B cell (primary cell): ENCODE measurements around the gene FZD1. TPM values are rescaled to one million over a fixed set of nuclear protein-coding genes. Genes with fewer than 3 reads are reported as not detected.

Experiments used
- ATAC-seq: fragments of 200-7000 bp; cut with Tn5 transposase; one replicate; pipeline ENCODE4 v1.10.0; 2021; ENCODE audit warnings: low read depth, mild to moderate bottlenecking, moderate number of reproducible peaks, moderate library complexity
- CTCF ChIA-PET: fragments of 350-600 bp; sonication (Branson Sonifier 250); formaldehyde crosslinking; loops from one replicate; lab custom pipeline; 2021; ENCODE audit warnings: antibody characterized with exemption, inconsistent platforms; lab: Charles Lee
- POLR2A ChIA-PET: fragments of 350-600 bp; sonication (Branson Sonifier 250); formaldehyde crosslinking; loops from one replicate; lab custom pipeline; 2021; ENCODE audit warnings: antibody characterized with exemption; lab: Charles Lee
- DNase-seq: peaks from one replicate; pipeline ENCODE4 v3.0.0; 2013
- H2AFZ ChIP-seq: 2 replicates; pipeline ENCODE4 v1.6.1; 2012; ENCODE audit warnings: mild to moderate bottlenecking, low read depth, low read length; ENCODE audit not compliant: insufficient read depth, poor library complexity, severe bottlenecking
- H3K27ac ChIP-seq, 2 donors: 1 replicate in 1 of 2; 2 replicates in 1 of 2; pipeline ENCODE4 v1.5.1; 2012 to 2013; ENCODE audit warnings: low read length in 2 of 2, mild to moderate bottlenecking in 2 of 2, moderate library complexity in 1 of 2
- H3K27me3 ChIP-seq, 4 experiments: fragments of 200-600 bp in 1 of 4; sonication (generic) in 1 of 4; replicated peaks in 1 of 4; 1 replicate in 2 of 4; 2 replicates in 2 of 4; pipeline versions ENCODE4 v1.6.1 to v1.7.0; 2013 to 2016; ENCODE audit warnings: low read length in 3 of 4, mild to moderate bottlenecking in 2 of 4, mixed read lengths in 1 of 4, moderate library complexity in 1 of 4; ENCODE audit not compliant: insufficient read depth in 4 of 4, control insufficient read depth in 3 of 4; ENCODE audit errors: control extremely low read depth in 1 of 4
- H3K36me3 ChIP-seq, 2 experiments: replicated peaks in 1 of 2; 1 replicate in 1 of 2; 2 replicates in 1 of 2; pipeline versions ENCODE4 v1.6.1 to v1.7.1; 2013; ENCODE audit warnings: low read length in 1 of 2; ENCODE audit not compliant: insufficient read depth in 2 of 2, control insufficient read depth in 1 of 2; ENCODE audit errors: control extremely low read depth in 1 of 2, extremely low read depth in 1 of 2
- H3K4me1 ChIP-seq, 2 donors: fragments of 200-600 bp in 1 of 2; sonication (generic) in 1 of 2; 1 replicate in 1 of 2; 2 replicates in 1 of 2; pipeline versions ENCODE4 v1.5.1 to v1.6.1; 2013 to 2017; ENCODE audit warnings: low read length in 2 of 2; ENCODE audit not compliant: control insufficient read depth in 2 of 2, insufficient read depth in 2 of 2
- H3K4me2 ChIP-seq: replicated peaks from 2 replicates; pipeline ENCODE3; 2012; ENCODE audit warnings: mild to moderate bottlenecking, low read depth, low read length; ENCODE audit not compliant: poor library complexity, severe bottlenecking
- H3K4me3 ChIP-seq, 5 experiments: fragments of 200-600 bp in 1 of 5; sonication (generic) in 1 of 5; 1 replicate in 3 of 5; 2 replicates in 2 of 5; pipeline versions ENCODE4 v1.5.1 to v1.7.0; 2011 to 2016; ENCODE audit warnings: low read length in 4 of 5, mild to moderate bottlenecking in 4 of 5, low read depth in 2 of 5, control low read depth in 1 of 5, moderate library complexity in 1 of 5; ENCODE audit not compliant: insufficient read depth in 1 of 5; ENCODE audit errors: control extremely low read depth in 1 of 5, extremely low read depth in 1 of 5
- H3K79me2 ChIP-seq: fragments of 200-600 bp; sonication (generic); one replicate; pipeline ENCODE4 v1.6.0; 2016; ENCODE audit warnings: low read length; ENCODE audit not compliant: control insufficient read depth, insufficient read depth
- H3K9ac ChIP-seq: fragments of 200-600 bp; sonication (generic); 2 replicates; pipeline ENCODE4 v1.6.1; 2017; ENCODE audit warnings: mild to moderate bottlenecking, low read length, moderate library complexity
- H3K9me3 ChIP-seq, 3 donors: one replicate each; pipeline versions ENCODE4 v1.6.1 to v1.7.1; 2013; ENCODE audit warnings: low read length in 2 of 3; ENCODE audit not compliant: control insufficient read depth in 2 of 3, insufficient read depth in 1 of 3; ENCODE audit errors: control extremely low read depth in 1 of 3
- H4K20me1 ChIP-seq: 2 replicates; pipeline ENCODE4 v1.6.0; 2012; ENCODE audit warnings: mild to moderate bottlenecking, low read length; ENCODE audit not compliant: insufficient read depth, control insufficient read depth, poor library complexity, severe bottlenecking
- H3K27ac Mint-ChIP-seq: one replicate; pipeline ENCODE4 v1.8.0; 2021; ENCODE audit warnings: mixed read lengths
- H3K27me3 Mint-ChIP-seq: one replicate; pipeline ENCODE4 v1.8.0; 2021; ENCODE audit warnings: mixed read lengths
- H3K4me1 Mint-ChIP-seq: one replicate; pipeline ENCODE4 v1.8.0; 2021; ENCODE audit warnings: mixed read lengths
- H3K4me3 Mint-ChIP-seq: one replicate; pipeline ENCODE4 v1.8.0; 2021; ENCODE audit warnings: mixed read lengths
- H3K9me3 Mint-ChIP-seq: one replicate; pipeline ENCODE4 v1.8.0; 2022; ENCODE audit warnings: mixed read lengths; ENCODE audit not compliant: insufficient read depth
- CTCF ChIP-seq: fragments of 200-600 bp; IDR thresholded peaks from one replicate; pipeline ENCODE4 v1.8.0; 2022; ENCODE audit warnings: antibody characterized with exemption, mild to moderate bottlenecking
- EZH2 ChIP-seq: IDR thresholded peaks from 2 replicates; pipeline ENCODE4 v1.6.1; 2012; ENCODE audit warnings: borderline replicate concordance, low read depth, mild to moderate bottlenecking, moderate library complexity, low read length; ENCODE audit not compliant: insufficient read depth, poor library complexity, severe bottlenecking
- WGBS: methylation state at CpG from one replicate; pipeline ENCODE4 v1.1.5; 2013; ENCODE audit warnings: missing lambda C conversion rate; ENCODE audit not compliant: insufficient coverage; 5-methylcytosine and 5-hydroxymethylcytosine counted together
- intact Hi-C: fragments of 100-400 bp; cut with micrococcal nuclease; formaldehyde crosslinking; loops from one replicate; pipeline ENCODE4 v1.10.0; 2022
- polyA plus RNA-seq: library from polyadenylated mRNA; depleted of rRNA; stranded (reverse); fragments of >200 nt; gene quantifications from 2 replicates; pipeline ENCODE4 v1.2.3, GENCODE V29; 2012
- total RNA-seq, 2 donors: library from RNA; stranded (reverse); fragments of 120-200 nt in 1 of 2; gene quantifications; 1 replicate in 1 of 2; 2 replicates in 1 of 2; pipeline versions ENCODE4 v1.2.3 to v1.2.4, GENCODE V29; 2013 to 2022

FZD1 gene
- total and polyA plus RNA-seq, 2 donors (not counting 1 experiment from before 2014, with no cell fraction given): 0.15 to 0.49 TPM

GRCh38 chr7:91292506-91292905, 28.3 kb downstream of the FZD1 start:
- ChIA-PET POLR2A (no interaction called here), CTCF (no interaction called here)
- H3K4me3 ChIP-seq: no peak overlapping the region
- Mint-ChIP-seq H3K27ac (no peak overlapping the region), H3K9me3 (no peaks in the 10 kb centered on the region), H3K27me3 (peaks cover 25% of the 10 kb centered on the region), H3K4me3 (no peak overlapping the region), H3K4me1 (no peaks in the 10 kb centered on the region)
- intact Hi-C loops: no loop called here
- no peak overlapping the region for H3K4me2 ChIP-seq
- DNase-seq (no peak), ATAC-seq (no peak)
- no peak overlapping the region for H3K27ac ChIP-seq
- TF ChIP-seq CTCF: no peak
- no peak for TF ChIP-seq EZH2
- H4K20me1 ChIP-seq: no peaks in the 10 kb centered on the region
- H2AFZ ChIP-seq: no peak overlapping the region
- no peaks in the 10 kb centered on the region for H3K27me3 ChIP-seq
- H3K9ac ChIP-seq: no peak overlapping the region
- no peaks in the 10 kb centered on the region for H3K79me2 ChIP-seq
- H3K4me1 ChIP-seq: no peaks in the 10 kb centered on the region
- H3K36me3 ChIP-seq: no peaks in the 10 kb centered on the region
- no peaks in the 10 kb centered on the region for H3K9me3 ChIP-seq
- WGBS: 100% methylated on average over 1 of the region's 1 CpG

GRCh38 chr7:91293136-91293535, 28.9 kb downstream of the FZD1 start:
- no peak overlapping the region for H3K27ac Mint-ChIP-seq

More at GRCh38 chr7:91293136-91293535, 28.9 kb downstream of the FZD1 start:
- TF ChIP-seq CTCF (no peak), EZH2 (no peak)
- no CpG with 5 or more reads among the region's 2 CpGs for WGBS
- Histone ChIP-seq H3K4me1 (no peaks in the 10 kb centered on the region), H3K36me3 (no peaks in the 10 kb centered on the region), H3K4me3 (no peak overlapping the region), H3K79me2 (no peaks in the 10 kb centered on the region), H3K9me3 (no peaks in the 10 kb centered on the region), H3K27me3 (no peaks in the 10 kb centered on the region), H4K20me1 (no peaks in the 10 kb centered on the region), H3K9ac (no peak overlapping the region), H2AFZ (no peak overlapping the region), H3K27ac (no peak overlapping the region), H3K4me2 (no peak overlapping the region)
- no peaks in the 10 kb centered on the region for H3K4me1 Mint-ChIP-seq
- no peak overlapping the region for H3K4me3 Mint-ChIP-seq
- H3K27me3 Mint-ChIP-seq: peaks cover 27% of the 10 kb centered on the region
- no peak for ATAC-seq
- POLR2A ChIA-PET: no interaction called here
- intact Hi-C loops: no loop called here
- no peak for DNase-seq
- H3K9me3 Mint-ChIP-seq: no peaks in the 10 kb centered on the region
- CTCF ChIA-PET: no interaction called here
